Stimulated activated CD4-positive, alpha-beta T cell treated with anti-CD3 and anti-CD28 coated beads, Interleukin-12 subunit alpha, Interleukin-12 subunit beta, amount 100 ng/mL, for 24 hours (primary cell): Measurements from ENCODE around the gene PNPLA1.
"Not testable (repeated sequence)": the region's sequence is repeated elsewhere in the genome, so short reads cannot be mapped to it uniquely, and the experiment has no call there.

ENCODE experiments used
- DNase-seq, 2 experiments: peaks; one replicate each; pipeline ENCODE4 v3.0.0-alpha.2; 2020; ENCODE audit warnings: low read depth in 2 of 2

PNPLA1 gene

GRCh38 chr6:36336208-36336710, 66.4 kb downstream of the PNPLA1 start:
- DNase-seq = no peak

GRCh38 chr6:36336779-36337241, 67.0 kb downstream of the PNPLA1 start, which contains the start of gene BNIP5:
TSS of gene BNIP5 (minus strand) at chr6:36336888. CDS start at chr6:36330690, 6,198 bp downstream.
- DNase-seq = no peak

- no peak for DNase-seq
Measured at GRCh38 chr6:36337814-36338213, 68.0 kb downstream of the PNPLA1 start.

- DNase-seq = not testable (repeated sequence)
Measured at GRCh38 chr6:36338223-36338622, 68.4 kb downstream of the PNPLA1 start.

GRCh38 chr6:36339146-36339545, 69.3 kb downstream of the PNPLA1 start:
- DNase-seq = no peak

- DNase-seq = no peak
Measured at GRCh38 chr6:36340306-36340617, 70.4 kb downstream of the PNPLA1 start.

- peak; percentile 44 to 65 for DNase-seq
Measured at GRCh38 chr6:36340618-36341454, 71.0 kb downstream of the PNPLA1 start.

- DNase-seq = no peak
Measured at GRCh38 chr6:36343109-36343680, 73.3 kb downstream of the PNPLA1 start.

- no peak for DNase-seq
Measured at GRCh38 chr6:36345681-36346466, 76.0 kb downstream of the PNPLA1 start.

- no peak for DNase-seq
Measured at GRCh38 chr6:36346486-36347273, 76.8 kb downstream of the PNPLA1 start.

GRCh38 chr6:36347621-36348020, 77.8 kb downstream of the PNPLA1 start:
- DNase-seq = no peak

GRCh38 chr6:36349240-36349639, 79.4 kb downstream of the PNPLA1 start:
- DNase-seq = no peak

- DNase-seq = no peak
Measured at GRCh38 chr6:36350082-36350481, 80.2 kb downstream of the PNPLA1 start.

GRCh38 chr6:36350681-36351571, 81.1 kb downstream of the PNPLA1 start:
- DNase-seq = no peak

- DNase-seq = no peak
Measured at GRCh38 chr6:36352477-36353157, 82.8 kb downstream of the PNPLA1 start.

- DNase-seq = no peak
Measured at GRCh38 chr6:36353411-36353915, 83.6 kb downstream of the PNPLA1 start.

- no peak for DNase-seq
Measured at GRCh38 chr6:36355819-36356218, 86.0 kb downstream of the PNPLA1 start.

- no peak for DNase-seq
Measured at GRCh38 chr6:36357872-36358225, 88.0 kb downstream of the PNPLA1 start.
